ENCODE data around the gene BANP. TPM values are rescaled to one million over a fixed set of nuclear protein-coding genes. Genes with fewer than 3 reads are reported as not detected.
"Not testable (repeated sequence)": the region's sequence is repeated elsewhere in the genome, so short reads cannot be mapped to it uniquely, and the experiment has no call there.

BANP gene, protein sequence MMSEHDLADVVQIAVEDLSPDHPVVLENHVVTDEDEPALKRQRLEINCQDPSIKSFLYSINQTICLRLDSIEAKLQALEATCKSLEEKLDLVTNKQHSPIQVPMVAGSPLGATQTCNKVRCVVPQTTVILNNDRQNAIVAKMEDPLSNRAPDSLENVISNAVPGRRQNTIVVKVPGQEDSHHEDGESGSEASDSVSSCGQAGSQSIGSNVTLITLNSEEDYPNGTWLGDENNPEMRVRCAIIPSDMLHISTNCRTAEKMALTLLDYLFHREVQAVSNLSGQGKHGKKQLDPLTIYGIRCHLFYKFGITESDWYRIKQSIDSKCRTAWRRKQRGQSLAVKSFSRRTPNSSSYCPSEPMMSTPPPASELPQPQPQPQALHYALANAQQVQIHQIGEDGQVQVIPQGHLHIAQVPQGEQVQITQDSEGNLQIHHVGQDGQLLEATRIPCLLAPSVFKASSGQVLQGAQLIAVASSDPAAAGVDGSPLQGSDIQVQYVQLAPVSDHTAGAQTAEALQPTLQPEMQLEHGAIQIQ
- total RNA-seq: 44.0 TPM

- intact Hi-C loops (cut with DNase I): no loop called here
- Histone ChIP-seq H3K27me3 (no peaks in the 10 kb centered on the region), H3K4me3 (peak within 1 kb of the TSS; percentile 93), H3K9me3 (no peaks in the 10 kb centered on the region), H3K27ac (peak within 1 kb of the TSS; percentile 97), H3K36me3 (no peaks in the 10 kb centered on the region), H3K4me1 (peaks cover 38% of the 10 kb centered on the region)
- TF ChIP-seq, protein P1, sequence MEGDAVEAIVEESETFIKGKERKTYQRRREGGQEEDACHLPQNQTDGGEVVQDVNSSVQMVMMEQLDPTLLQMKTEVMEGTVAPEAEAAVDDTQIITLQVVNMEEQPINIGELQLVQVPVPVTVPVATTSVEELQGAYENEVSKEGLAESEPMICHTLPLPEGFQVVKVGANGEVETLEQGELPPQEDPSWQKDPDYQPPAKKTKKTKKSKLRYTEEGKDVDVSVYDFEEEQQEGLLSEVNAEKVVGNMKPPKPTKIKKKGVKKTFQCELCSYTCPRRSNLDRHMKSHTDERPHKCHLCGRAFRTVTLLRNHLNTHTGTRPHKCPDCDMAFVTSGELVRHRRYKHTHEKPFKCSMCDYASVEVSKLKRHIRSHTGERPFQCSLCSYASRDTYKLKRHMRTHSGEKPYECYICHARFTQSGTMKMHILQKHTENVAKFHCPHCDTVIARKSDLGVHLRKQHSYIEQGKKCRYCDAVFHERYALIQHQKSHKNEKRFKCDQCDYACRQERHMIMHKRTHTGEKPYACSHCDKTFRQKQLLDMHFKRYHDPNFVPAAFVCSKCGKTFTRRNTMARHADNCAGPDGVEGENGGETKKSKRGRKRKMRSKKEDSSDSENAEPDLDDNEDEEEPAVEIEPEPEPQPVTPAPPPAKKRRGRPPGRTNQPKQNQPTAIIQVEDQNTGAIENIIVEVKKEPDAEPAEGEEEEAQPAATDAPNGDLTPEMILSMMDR (IDR thresholded peaks at IDR 0.05): peak in 1 of 3 experiments; percentile 45
- TF ChIP-seq POLR2A (IDR thresholded peaks at IDR 0.05) (peak in 1 of 2 donors; percentile 80), POLR2AphosphoS5 (IDR thresholded peaks at IDR 0.05; ENCODE audit: insufficient read depth in 1 of 2, low read depth in 1 of 2) (peak; percentile 84 to 90)
- peak in 1 of 2 donors; percentile 98 for DNase-seq (ENCODE audit: extremely low spot score in 2 of 2)
These were observed at the start of gene BANP for GRCh38 chr16:87950765-87951551. Gene BANP, plus strand, starts transcription at chr16:87951434. Its CDS starts 23,682 bp downstream, at chr16:87975116.

- H3K27ac ChIP-seq; H3K27me3 ChIP-seq; intact Hi-C loops (cut with DNase I); H3K9me3 ChIP-seq; DNase-seq (ENCODE audit: extremely low spot score in 2 of 2); H3K4me3 ChIP-seq; H3K36me3 ChIP-seq; H3K4me1 ChIP-seq: not testable (repeated sequence)
These were observed 46.3 kb upstream of the BANP start for GRCh38 chr16:87904963-87905362.

GRCh38 chr16:87905521-87905920 is 45.7 kb upstream of the BANP start:
- DNase-seq (ENCODE audit: extremely low spot score in 2 of 2); H3K9me3 ChIP-seq; intact Hi-C loops (cut with DNase I); H3K27me3 ChIP-seq; H3K4me1 ChIP-seq; H3K27ac ChIP-seq; H3K4me3 ChIP-seq; H3K36me3 ChIP-seq: not testable (repeated sequence)

- intact Hi-C loops (cut with DNase I); DNase-seq (ENCODE audit: extremely low spot score in 2 of 2); H3K4me1 ChIP-seq; H3K27ac ChIP-seq; H3K4me3 ChIP-seq; H3K36me3 ChIP-seq; H3K9me3 ChIP-seq; H3K27me3 ChIP-seq: not testable (repeated sequence)
These were observed 43.1 kb upstream of the BANP start for GRCh38 chr16:87908101-87908500.

GRCh38 chr16:87909203-87909935 is 41.9 kb upstream of the BANP start:
- H3K4me1 ChIP-seq; DNase-seq (ENCODE audit: extremely low spot score in 2 of 2); H3K9me3 ChIP-seq; H3K27ac ChIP-seq; H3K27me3 ChIP-seq; H3K4me3 ChIP-seq; intact Hi-C loops (cut with DNase I); H3K36me3 ChIP-seq: not testable (repeated sequence)
- TF ChIP-seq, protein P1 (IDR thresholded peaks at IDR 0.05): peak; percentile 62 to 83 (median 65)

DNA sequence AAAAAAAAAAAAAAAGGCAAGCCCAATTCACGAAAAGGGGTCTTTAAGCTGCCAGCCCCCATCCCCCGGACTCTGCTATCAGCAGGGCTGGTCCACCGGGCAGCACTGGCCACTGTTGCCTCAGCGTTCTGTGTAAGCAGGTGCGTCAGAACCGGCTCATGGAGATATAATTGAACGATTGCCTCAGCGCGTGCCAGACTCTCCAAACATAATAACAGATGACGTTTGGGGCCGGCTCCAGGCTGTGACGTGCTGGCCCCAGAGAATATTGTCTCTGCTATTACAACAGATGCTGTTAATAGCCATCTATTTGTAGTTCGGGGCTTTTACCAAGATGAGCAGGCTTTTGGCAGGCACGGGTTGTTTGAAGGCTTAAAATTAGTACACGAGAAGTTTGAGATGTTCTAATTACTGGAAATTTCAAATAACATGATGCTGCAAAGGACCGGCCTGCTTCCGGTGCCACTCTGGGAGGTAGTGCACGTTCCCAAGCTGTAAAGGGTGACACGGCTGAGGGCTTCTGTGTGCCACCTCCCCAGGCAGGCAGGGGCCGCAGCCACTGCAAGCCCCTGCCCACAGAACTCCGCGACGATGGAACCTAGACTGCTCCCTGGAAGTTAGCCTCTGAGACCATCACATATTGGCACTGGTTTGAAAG is 40.0 kb upstream of the BANP start:
- H3K27me3 ChIP-seq; H3K4me3 ChIP-seq; H3K36me3 ChIP-seq; H3K9me3 ChIP-seq; H3K4me1 ChIP-seq; DNase-seq (ENCODE audit: extremely low spot score in 2 of 2); intact Hi-C loops (cut with DNase I): not testable (repeated sequence)
- H3K27ac ChIP-seq: peak overlapping the region; percentile 23

DNA sequence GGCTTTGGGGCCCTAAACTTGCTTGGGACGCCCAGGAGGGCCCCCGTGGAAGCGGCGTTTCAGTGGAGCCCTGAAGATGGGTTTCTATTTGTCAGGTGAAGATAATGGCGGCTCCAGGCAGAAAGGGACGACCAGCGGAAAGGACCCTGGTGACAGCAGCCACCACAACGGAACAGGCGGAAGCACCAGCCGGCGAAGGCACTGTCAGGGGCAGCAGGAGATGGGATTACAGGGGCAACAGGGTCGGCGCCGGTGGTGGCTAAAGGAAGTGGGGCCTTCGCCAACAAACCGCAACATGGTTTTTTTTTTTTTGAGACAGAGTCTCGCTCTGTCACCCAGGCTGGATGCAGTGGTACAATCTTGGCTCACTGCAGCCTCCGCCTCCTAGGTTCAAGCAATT is 38.5 kb upstream of the BANP start:
- intact Hi-C loops (cut with DNase I); H3K4me3 ChIP-seq; DNase-seq (ENCODE audit: extremely low spot score in 2 of 2); H3K36me3 ChIP-seq; H3K27me3 ChIP-seq; H3K4me1 ChIP-seq; H3K27ac ChIP-seq; H3K9me3 ChIP-seq: not testable (repeated sequence)

- H3K27ac ChIP-seq; H3K27me3 ChIP-seq; H3K4me3 ChIP-seq; DNase-seq (ENCODE audit: extremely low spot score in 2 of 2); intact Hi-C loops (cut with DNase I); H3K36me3 ChIP-seq; H3K9me3 ChIP-seq: not testable (repeated sequence)
- H3K4me1 ChIP-seq: peaks cover 12% of the 10 kb centered on the region
These were observed 37.1 kb upstream of the BANP start for GRCh38 chr16:87914021-87914725.
